B cell (primary cell): Measurements from ENCODE around the gene IL1RAP. TPM values are rescaled to one million over a fixed set of nuclear protein-coding genes. Genes with fewer than 3 reads are reported as not detected.

Experiments used
- ATAC-seq: fragments of 200-7000 bp; cut with Tn5 transposase; one replicate; pipeline ENCODE4 v1.10.0; 2021; ENCODE audit warnings: low read depth, mild to moderate bottlenecking, moderate number of reproducible peaks, moderate library complexity
- CTCF ChIA-PET: fragments of 350-600 bp; sonication (Branson Sonifier 250); formaldehyde crosslinking; loops from one replicate; lab custom pipeline; 2021; ENCODE audit warnings: antibody characterized with exemption, inconsistent platforms; lab: Charles Lee
- POLR2A ChIA-PET: fragments of 350-600 bp; sonication (Branson Sonifier 250); formaldehyde crosslinking; loops from one replicate; lab custom pipeline; 2021; ENCODE audit warnings: antibody characterized with exemption; lab: Charles Lee
- DNase-seq: peaks from one replicate; pipeline ENCODE4 v3.0.0; 2013
- H2AFZ ChIP-seq: 2 replicates; pipeline ENCODE4 v1.6.1; 2012; ENCODE audit warnings: mild to moderate bottlenecking, low read depth, low read length; ENCODE audit not compliant: insufficient read depth, poor library complexity, severe bottlenecking
- H3K27ac ChIP-seq, 2 donors: 1 replicate in 1 of 2; 2 replicates in 1 of 2; pipeline ENCODE4 v1.5.1; 2012 to 2013; ENCODE audit warnings: low read length in 2 of 2, mild to moderate bottlenecking in 2 of 2, moderate library complexity in 1 of 2
- H3K27me3 ChIP-seq, 4 experiments: fragments of 200-600 bp in 1 of 4; sonication (generic) in 1 of 4; replicated peaks in 1 of 4; 1 replicate in 2 of 4; 2 replicates in 2 of 4; pipeline versions ENCODE4 v1.6.1 to v1.7.0; 2013 to 2016; ENCODE audit warnings: low read length in 3 of 4, mild to moderate bottlenecking in 2 of 4, mixed read lengths in 1 of 4, moderate library complexity in 1 of 4; ENCODE audit not compliant: insufficient read depth in 4 of 4, control insufficient read depth in 3 of 4; ENCODE audit errors: control extremely low read depth in 1 of 4
- H3K36me3 ChIP-seq, 2 experiments: replicated peaks in 1 of 2; 1 replicate in 1 of 2; 2 replicates in 1 of 2; pipeline versions ENCODE4 v1.6.1 to v1.7.1; 2013; ENCODE audit warnings: low read length in 1 of 2; ENCODE audit not compliant: insufficient read depth in 2 of 2, control insufficient read depth in 1 of 2; ENCODE audit errors: control extremely low read depth in 1 of 2, extremely low read depth in 1 of 2
- H3K4me1 ChIP-seq, 2 donors: fragments of 200-600 bp in 1 of 2; sonication (generic) in 1 of 2; 1 replicate in 1 of 2; 2 replicates in 1 of 2; pipeline versions ENCODE4 v1.5.1 to v1.6.1; 2013 to 2017; ENCODE audit warnings: low read length in 2 of 2; ENCODE audit not compliant: control insufficient read depth in 2 of 2, insufficient read depth in 2 of 2
- H3K4me2 ChIP-seq: replicated peaks from 2 replicates; pipeline ENCODE3; 2012; ENCODE audit warnings: mild to moderate bottlenecking, low read depth, low read length; ENCODE audit not compliant: poor library complexity, severe bottlenecking
- H3K4me3 ChIP-seq, 5 experiments: fragments of 200-600 bp in 1 of 5; sonication (generic) in 1 of 5; 1 replicate in 3 of 5; 2 replicates in 2 of 5; pipeline versions ENCODE4 v1.5.1 to v1.7.0; 2011 to 2016; ENCODE audit warnings: low read length in 4 of 5, mild to moderate bottlenecking in 4 of 5, low read depth in 2 of 5, control low read depth in 1 of 5, moderate library complexity in 1 of 5; ENCODE audit not compliant: insufficient read depth in 1 of 5; ENCODE audit errors: control extremely low read depth in 1 of 5, extremely low read depth in 1 of 5
- H3K79me2 ChIP-seq: fragments of 200-600 bp; sonication (generic); one replicate; pipeline ENCODE4 v1.6.0; 2016; ENCODE audit warnings: low read length; ENCODE audit not compliant: control insufficient read depth, insufficient read depth
- H3K9ac ChIP-seq: fragments of 200-600 bp; sonication (generic); 2 replicates; pipeline ENCODE4 v1.6.1; 2017; ENCODE audit warnings: mild to moderate bottlenecking, low read length, moderate library complexity
- H3K9me3 ChIP-seq, 3 donors: one replicate each; pipeline versions ENCODE4 v1.6.1 to v1.7.1; 2013; ENCODE audit warnings: low read length in 2 of 3; ENCODE audit not compliant: control insufficient read depth in 2 of 3, insufficient read depth in 1 of 3; ENCODE audit errors: control extremely low read depth in 1 of 3
- H4K20me1 ChIP-seq: 2 replicates; pipeline ENCODE4 v1.6.0; 2012; ENCODE audit warnings: mild to moderate bottlenecking, low read length; ENCODE audit not compliant: insufficient read depth, control insufficient read depth, poor library complexity, severe bottlenecking
- H3K27ac Mint-ChIP-seq: one replicate; pipeline ENCODE4 v1.8.0; 2021; ENCODE audit warnings: mixed read lengths
- H3K27me3 Mint-ChIP-seq: one replicate; pipeline ENCODE4 v1.8.0; 2021; ENCODE audit warnings: mixed read lengths
- H3K4me1 Mint-ChIP-seq: one replicate; pipeline ENCODE4 v1.8.0; 2021; ENCODE audit warnings: mixed read lengths
- H3K4me3 Mint-ChIP-seq: one replicate; pipeline ENCODE4 v1.8.0; 2021; ENCODE audit warnings: mixed read lengths
- H3K9me3 Mint-ChIP-seq: one replicate; pipeline ENCODE4 v1.8.0; 2022; ENCODE audit warnings: mixed read lengths; ENCODE audit not compliant: insufficient read depth
- EZH2 ChIP-seq: IDR thresholded peaks from 2 replicates; pipeline ENCODE4 v1.6.1; 2012; ENCODE audit warnings: borderline replicate concordance, low read depth, mild to moderate bottlenecking, moderate library complexity, low read length; ENCODE audit not compliant: insufficient read depth, poor library complexity, severe bottlenecking
- WGBS: methylation state at CpG from one replicate; pipeline ENCODE4 v1.1.5; 2013; ENCODE audit warnings: missing lambda C conversion rate; ENCODE audit not compliant: insufficient coverage; 5-methylcytosine and 5-hydroxymethylcytosine counted together
- intact Hi-C: fragments of 100-400 bp; cut with micrococcal nuclease; formaldehyde crosslinking; loops from one replicate; pipeline ENCODE4 v1.10.0; 2022
- polyA plus RNA-seq: library from polyadenylated mRNA; depleted of rRNA; stranded (reverse); fragments of >200 nt; gene quantifications from 2 replicates; pipeline ENCODE4 v1.2.3, GENCODE V29; 2012
- total RNA-seq, 2 donors: library from RNA; stranded (reverse); fragments of 120-200 nt in 1 of 2; gene quantifications; 1 replicate in 1 of 2; 2 replicates in 1 of 2; pipeline versions ENCODE4 v1.2.3 to v1.2.4, GENCODE V29; 2013 to 2022
- TF ChIP-seq, protein P1 (sequence below): fragments of 200-600 bp; IDR thresholded peaks from one replicate; pipeline ENCODE4 v1.8.0; 2022; ENCODE audit warnings: antibody characterized with exemption, mild to moderate bottlenecking

Gene IL1RAP
- total and polyA plus RNA-seq, 2 donors (not counting 1 experiment from before 2014, with no cell fraction given), result 2.3 to 11.5 TPM

DNA sequence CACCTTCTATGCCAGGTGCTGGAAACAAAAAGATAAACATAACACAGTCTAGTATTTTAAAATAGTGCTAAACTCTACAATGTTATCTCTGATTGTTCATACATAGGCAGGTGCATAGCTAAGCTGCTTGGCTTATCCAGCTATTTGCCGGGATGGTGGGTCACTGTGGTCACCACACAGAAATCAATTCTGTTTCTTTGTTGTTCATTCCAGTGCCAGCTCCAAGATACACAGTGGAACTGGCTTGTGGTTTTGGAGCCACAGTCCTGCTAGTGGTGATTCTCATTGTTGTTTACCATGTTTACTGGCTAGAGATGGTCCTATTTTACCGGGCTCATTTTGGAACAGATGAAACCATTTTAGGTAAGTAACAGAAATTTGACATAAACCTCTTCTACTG is 130.2 kb downstream of the IL1RAP start:
- H3K9me3 Mint-ChIP-seq, result no peaks in the 10 kb centered on the region
- Histone ChIP-seq H3K9me3 (no peaks in the 10 kb centered on the region), H3K36me3 (no peaks in the 10 kb centered on the region), H2AFZ (no peak overlapping the region), H3K4me3 (no peak overlapping the region), H4K20me1 (no peaks in the 10 kb centered on the region), H3K4me2 (no peak overlapping the region), H3K4me1 (no peaks in the 10 kb centered on the region), H3K9ac (no peak overlapping the region), H3K79me2 (no peaks in the 10 kb centered on the region), H3K27me3 (no peaks in the 10 kb centered on the region), H3K27ac (no peak overlapping the region)
- POLR2A ChIA-PET, result no interaction called here
- ATAC-seq (no peak), DNase-seq (no peak)
- no peak overlapping the region for H3K27ac Mint-ChIP-seq
- CTCF ChIA-PET, result no interaction called here
- 100% methylated on average over 1 of the region's 2 CpGs for WGBS
- TF ChIP-seq, protein P1, sequence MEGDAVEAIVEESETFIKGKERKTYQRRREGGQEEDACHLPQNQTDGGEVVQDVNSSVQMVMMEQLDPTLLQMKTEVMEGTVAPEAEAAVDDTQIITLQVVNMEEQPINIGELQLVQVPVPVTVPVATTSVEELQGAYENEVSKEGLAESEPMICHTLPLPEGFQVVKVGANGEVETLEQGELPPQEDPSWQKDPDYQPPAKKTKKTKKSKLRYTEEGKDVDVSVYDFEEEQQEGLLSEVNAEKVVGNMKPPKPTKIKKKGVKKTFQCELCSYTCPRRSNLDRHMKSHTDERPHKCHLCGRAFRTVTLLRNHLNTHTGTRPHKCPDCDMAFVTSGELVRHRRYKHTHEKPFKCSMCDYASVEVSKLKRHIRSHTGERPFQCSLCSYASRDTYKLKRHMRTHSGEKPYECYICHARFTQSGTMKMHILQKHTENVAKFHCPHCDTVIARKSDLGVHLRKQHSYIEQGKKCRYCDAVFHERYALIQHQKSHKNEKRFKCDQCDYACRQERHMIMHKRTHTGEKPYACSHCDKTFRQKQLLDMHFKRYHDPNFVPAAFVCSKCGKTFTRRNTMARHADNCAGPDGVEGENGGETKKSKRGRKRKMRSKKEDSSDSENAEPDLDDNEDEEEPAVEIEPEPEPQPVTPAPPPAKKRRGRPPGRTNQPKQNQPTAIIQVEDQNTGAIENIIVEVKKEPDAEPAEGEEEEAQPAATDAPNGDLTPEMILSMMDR, result no peak
- no peak for TF ChIP-seq EZH2
- H3K4me3 Mint-ChIP-seq, result no peak overlapping the region
- intact Hi-C loops, result no loop called here
- no peaks in the 10 kb centered on the region for H3K4me1 Mint-ChIP-seq
- H3K27me3 Mint-ChIP-seq, result no peaks in the 10 kb centered on the region

DNA sequence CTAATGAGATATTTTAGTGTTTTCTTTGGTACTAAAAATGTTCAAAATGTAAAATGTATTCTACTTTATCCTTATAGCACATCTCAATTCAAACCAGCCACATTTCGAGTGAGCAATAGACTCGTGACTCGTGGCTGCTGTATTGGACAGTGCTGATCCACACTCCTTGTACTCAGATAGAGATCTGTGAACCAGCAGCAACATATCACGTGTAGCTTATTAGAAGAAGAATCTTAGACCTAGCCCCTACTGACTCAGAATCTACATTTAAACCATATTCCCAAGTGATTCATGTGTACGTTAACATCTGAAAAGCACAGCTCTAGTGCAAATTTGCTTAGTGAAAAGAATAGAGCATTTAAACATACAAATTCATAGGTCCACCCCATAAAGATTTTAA is 130.9 kb downstream of the IL1RAP start:
- DNase-seq (no peak), ATAC-seq (no peak)
- H3K4me1 Mint-ChIP-seq, result no peaks in the 10 kb centered on the region
- H3K9me3 Mint-ChIP-seq, result no peaks in the 10 kb centered on the region
- CTCF ChIA-PET, result interaction anchor here (0.8 kb wide), 1 partner anchor 56 kb away, joined by 4 read pairs; no protein-coding TSS in a partner anchor
- intact Hi-C loops, result no loop called here
- no peak overlapping the region for H3K4me2 ChIP-seq
- no peaks in the 10 kb centered on the region for H4K20me1 ChIP-seq
- TF ChIP-seq, protein P1, result no peak
- TF ChIP-seq EZH2, result no peak
- H2AFZ ChIP-seq, result no peak overlapping the region
- no peaks in the 10 kb centered on the region for H3K9me3 ChIP-seq
- no peaks in the 10 kb centered on the region for H3K79me2 ChIP-seq
- H3K27me3 ChIP-seq, result no peaks in the 10 kb centered on the region
- no peaks in the 10 kb centered on the region for H3K36me3 ChIP-seq
- no peak overlapping the region for H3K9ac ChIP-seq
- H3K27me3 Mint-ChIP-seq, result no peaks in the 10 kb centered on the region
- H3K4me3 Mint-ChIP-seq, result no peak overlapping the region
- POLR2A ChIA-PET, result no interaction called here
- no peak overlapping the region for H3K27ac ChIP-seq
- 100% methylated on average over 3 of the region's 5 CpGs for WGBS
- no peak overlapping the region for H3K4me3 ChIP-seq
- H3K4me1 ChIP-seq, result no peaks in the 10 kb centered on the region
- H3K27ac Mint-ChIP-seq, result no peak overlapping the region
